ENCODE data around the gene GPR62.

GRCh38 chr3:51970606-51971300 is 15.6 kb downstream of the GPR62 start:
- no peak for TF ChIP-seq CTCF (IDR thresholded peaks at IDR 0.05)
- TF ChIP-seq POLR2A (IDR thresholded peaks at IDR 0.05), result no peak
